GM12891 (cell line): ENCODE data around the gene RBM6.

ENCODE experiments used
- POLR2A ChIP-seq: IDR thresholded peaks from 2 replicates; pipeline ENCODE4 v1.6.1; 2011; ENCODE audit warnings: low read depth, low read length, control low read depth
- POLR2AphosphoS5 ChIP-seq: IDR thresholded peaks from 2 replicates; pipeline ENCODE4 v1.6.1; 2011; ENCODE audit warnings: low read depth, low read length, control low read depth

GRCh38 chr3:49994476-49994875 is 54.5 kb downstream of the RBM6 start:
- TF ChIP-seq POLR2A (no peak), POLR2AphosphoS5 (no peak)
